H1 (cell line): ENCODE results near the gene MCCD1. TPM values are rescaled to one million over a fixed set of nuclear protein-coding genes. Genes with fewer than 3 reads are reported as not detected.

Source experiments
- CTCF ChIA-PET: fragments of 300-600 bp; sonication (Branson Sonifier 250); formaldehyde crosslinking; loops from one replicate; lab custom pipeline; 2021; ENCODE audit not compliant: partially characterized antibody; lab: Charles Lee
- POLR2A ChIA-PET: fragments of 300-600 bp; sonication (Branson Sonifier 250); formaldehyde crosslinking; loops from one replicate; lab custom pipeline; 2021; ENCODE audit warnings: inconsistent platforms; ENCODE audit not compliant: partially characterized antibody; lab: Charles Lee
- DNase-seq, 2 experiments: peaks; one replicate each; pipeline versions ENCODE4 v3.0.0 to v3.0.0-alpha.2; 2010 to 2022; ENCODE audit warnings: low spot score in 2 of 2, low read depth in 1 of 2, mixed read lengths in 1 of 2
- FAIRE-seq: peaks from 2 replicates; lab custom pipeline; 2011; peaks lifted over from hg19 to GRCh38; lab: Jason Lieb, UNC
- H2AFZ ChIP-seq: 2 replicates; pipeline ENCODE4 v1.8.1; 2012; ENCODE audit warnings: low read length, inconsistent platforms
- H2AK5ac ChIP-seq: 2 replicates; pipeline ENCODE4 v1.6.1; 2013; ENCODE audit warnings: low read depth, low read length
- H2BK120ac ChIP-seq: replicated peaks from 2 replicates; pipeline ENCODE3; 2013; ENCODE audit warnings: low read depth, low read length, inconsistent platforms
- H2BK12ac ChIP-seq: 2 replicates; pipeline ENCODE4 v1.6.1; 2013; ENCODE audit warnings: low read depth, low read length
- H2BK15ac ChIP-seq: 2 replicates; pipeline ENCODE4 v1.6.1; 2013; ENCODE audit warnings: low read length
- H2BK20ac ChIP-seq: 2 replicates; pipeline ENCODE4 v1.6.1; 2013; ENCODE audit warnings: low read length
- H2BK5ac ChIP-seq: 2 replicates; pipeline ENCODE4 v1.6.1; 2013; ENCODE audit warnings: low read depth, low read length
- H3K14ac ChIP-seq: 2 replicates; pipeline ENCODE4 v1.6.1; 2013; ENCODE audit warnings: inconsistent platforms; ENCODE audit not compliant: insufficient read length
- H3K18ac ChIP-seq: 2 replicates; pipeline ENCODE4 v1.6.1; 2013; ENCODE audit warnings: low read length; ENCODE audit errors: extremely low read depth
- H3K23ac ChIP-seq: 2 replicates; pipeline ENCODE4 v1.6.1; 2013; ENCODE audit warnings: inconsistent platforms; ENCODE audit not compliant: insufficient read length
- H3K23me2 ChIP-seq: 2 replicates; pipeline ENCODE4 v1.6.1; 2013; ENCODE audit warnings: low read depth, low read length
- H3K27ac ChIP-seq: 2 replicates; pipeline ENCODE4 v1.6.1; 2011; ENCODE audit warnings: low read depth, low read length, inconsistent platforms
- H3K27me3 ChIP-seq, 4 experiments: replicated peaks in 1 of 4; 1 replicate in 1 of 4; 2 replicates in 3 of 4; pipeline versions ENCODE4 v1.6.1 to v1.8.1; 2011 to 2013; ENCODE audit warnings: low read length in 3 of 4, mild to moderate bottlenecking in 3 of 4, inconsistent platforms in 2 of 4, mixed read lengths in 2 of 4, moderate library complexity in 1 of 4; ENCODE audit not compliant: control insufficient read depth in 3 of 4, insufficient read depth in 3 of 4; ENCODE audit errors: extremely low read depth in 1 of 4
- H3K36me3 ChIP-seq, 4 experiments: 2 replicates each; pipeline versions ENCODE4 v1.6.1 to v1.8.1; 2011 to 2013; ENCODE audit warnings: mild to moderate bottlenecking in 4 of 4, low read length in 3 of 4, moderate library complexity in 2 of 4, control low read depth in 1 of 4, inconsistent platforms in 1 of 4; ENCODE audit not compliant: insufficient read depth in 4 of 4, control insufficient read depth in 2 of 4
- H3K4ac ChIP-seq: replicated peaks from 2 replicates; pipeline ENCODE3; 2013; ENCODE audit warnings: low read length, low read depth, mixed read lengths, inconsistent platforms; ENCODE audit not compliant: insufficient read length
- H3K4me1 ChIP-seq, 4 experiments: replicated peaks in 1 of 4; 1 replicate in 1 of 4; 2 replicates in 3 of 4; pipeline versions ENCODE4 v1.6.1 to v1.8.1; 2011 to 2013; ENCODE audit warnings: low read length in 3 of 4, inconsistent platforms in 2 of 4, mixed read lengths in 1 of 4; ENCODE audit not compliant: insufficient read depth in 4 of 4, control insufficient read depth in 3 of 4
- H3K4me2 ChIP-seq, 2 experiments: 2 replicates each; pipeline versions ENCODE4 v1.6.1 to v1.8.1; 2011 to 2013; ENCODE audit warnings: low read depth in 2 of 2, low read length in 2 of 2, control low read depth in 1 of 2, inconsistent platforms in 1 of 2, mild to moderate bottlenecking in 1 of 2; ENCODE audit not compliant: insufficient read depth in 1 of 2
- H3K4me3 ChIP-seq, 4 experiments: fragments of 200-600, 300-600 bp in 1 of 4; sonication (generic), shearing (Covaris generic), sonication (Bioruptor Twin) in 1 of 4; 2 replicates each; pipeline versions ENCODE4 v1.5.1 to v1.8.1; 2011 to 2016; ENCODE audit warnings: low read length in 4 of 4, low read depth in 3 of 4, control low read depth in 2 of 4, inconsistent platforms in 2 of 4, mild to moderate bottlenecking in 2 of 4, mixed read lengths in 1 of 4, moderate library complexity in 1 of 4; ENCODE audit not compliant: insufficient read depth in 2 of 4; ENCODE audit errors: extremely low read depth in 1 of 4
- H3K56ac ChIP-seq: replicated peaks from 2 replicates; pipeline ENCODE3; 2013; ENCODE audit warnings: low read depth, mild to moderate bottlenecking, mixed read lengths, low read length, inconsistent platforms; ENCODE audit not compliant: insufficient read length
- H3K79me1 ChIP-seq: 2 replicates; pipeline ENCODE4 v1.6.1; 2013; ENCODE audit warnings: low read depth, low read length, control low read depth
- H3K79me2 ChIP-seq, 2 experiments: 2 replicates each; pipeline versions ENCODE4 v1.6.1 to v1.8.1; 2012 to 2013; ENCODE audit warnings: low read length in 2 of 2, mild to moderate bottlenecking in 2 of 2, inconsistent platforms in 1 of 2; ENCODE audit not compliant: insufficient read depth in 2 of 2, control insufficient read depth in 1 of 2
- H3K9ac ChIP-seq, 4 experiments: replicated peaks in 1 of 4; 1 replicate in 1 of 4; 2 replicates in 3 of 4; pipeline versions ENCODE4 v1.6.1 to v1.8.1; 2011 to 2013; ENCODE audit warnings: low read depth in 3 of 4, low read length in 3 of 4, control low read depth in 2 of 4, mild to moderate bottlenecking in 2 of 4, moderate library complexity in 2 of 4, inconsistent platforms in 1 of 4; ENCODE audit errors: extremely low read depth in 1 of 4
- H3K9me3 ChIP-seq, 2 experiments: 2 replicates each; pipeline versions ENCODE4 v1.6.1 to v1.8.1; 2012 to 2013; ENCODE audit warnings: mild to moderate bottlenecking in 2 of 2, moderate library complexity in 2 of 2, control low read depth in 1 of 2, inconsistent platforms in 1 of 2, low read depth in 1 of 2, low read length in 1 of 2, mixed read lengths in 1 of 2; ENCODE audit not compliant: insufficient read depth in 2 of 2
- H4K20me1 ChIP-seq, 2 experiments: replicated peaks in 1 of 2; 2 replicates each; pipeline versions ENCODE3 to v1.8.1; 2011 to 2013; ENCODE audit warnings: inconsistent platforms in 2 of 2, low read length in 2 of 2, mild to moderate bottlenecking in 1 of 2; ENCODE audit not compliant: insufficient read depth in 2 of 2, control insufficient read depth in 1 of 2
- H4K5ac ChIP-seq: 2 replicates; pipeline ENCODE4 v1.6.1; 2013; ENCODE audit warnings: low read length, low read depth, mixed read lengths, inconsistent platforms; ENCODE audit not compliant: insufficient read length
- H4K8ac ChIP-seq: 2 replicates; pipeline ENCODE4 v1.8.0; 2013; ENCODE audit warnings: mild to moderate bottlenecking, moderate library complexity, low read length, inconsistent platforms; ENCODE audit not compliant: insufficient read depth; ENCODE audit errors: extremely low read depth
- H4K91ac ChIP-seq: replicated peaks from 2 replicates; pipeline ENCODE3; 2013; ENCODE audit warnings: low read length, mixed read lengths, inconsistent platforms; ENCODE audit not compliant: insufficient read length
- WGBS, 2 experiments: shearing (Covaris generic) in 1 of 2; methylation state at CpG; one replicate each; pipeline versions ENCODE4 v1.1.6 to v1.1.7; 2013 to 2015; ENCODE audit warnings: low lambda C conversion rate in 2 of 2, mixed read lengths in 2 of 2, inconsistent platforms in 1 of 2, low coverage in 1 of 2, missing lambda C conversion rate in 1 of 2; ENCODE audit not compliant: insufficient replicate concordance in 2 of 2, insufficient coverage in 1 of 2, insufficient read length in 1 of 2; ENCODE audit errors: extremely low coverage in 1 of 2, missing lambda C conversion rate in 1 of 2; 5-methylcytosine and 5-hydroxymethylcytosine counted together
- polyA plus RNA-seq, 7 experiments: library from polyadenylated mRNA; depleted of rRNA in 3 of 7; stranded (reverse) in 5 of 7; unstranded in 2 of 7; fragments of >200 nt in 5 of 7; fragments of 200-250 nt in 2 of 7; gene quantifications; 1 replicate in 5 of 7; 2 replicates in 1 of 7; 4 replicates in 1 of 7; pipeline versions ENCODE4 v1.2.1 to v1.2.3, GENCODE V29; 2011 to 2013; ENCODE audit warnings: missing spikeins in 2 of 7, mixed read lengths in 2 of 7
- total RNA-seq: library from RNA; stranded (reverse); fragmentation: NEBNext Ultra II Directional; extraction: Animal tissue kit (Norgen Biotek cat#: 25700); gene quantifications from 2 replicates; pipeline ENCODE4 v1.2.1, GENCODE V29; 2021

Gene MCCD1
- total and polyA plus RNA-seq, 2 of the 8 experiments (the other 6 are each of a cell fraction or from before 2014, with no cell fraction given): not detected

- 83% methylated on average over 3 of the region's 3 CpGs; no CpG with 5 or more reads in 1 of the 2 experiments for WGBS, 2 experiments
- no peak for DNase-seq
- no peak overlapping the region for H2BK120ac ChIP-seq
- H3K27me3 ChIP-seq: no peaks in the 10 kb centered on the region
- CTCF ChIA-PET: interaction anchor here (0.6 kb wide), 1 partner anchor 9 kb away, joined by 3 read pairs; no protein-coding TSS in a partner anchor
- no peaks in the 10 kb centered on the region for H3K36me3 ChIP-seq
- H3K27ac ChIP-seq: no peak overlapping the region
- H4K5ac ChIP-seq: no peak overlapping the region
- FAIRE-seq: no peak
- POLR2A ChIA-PET: interaction anchor here (0.9 to 18.4 kb wide), 3 partner anchors 10 to 101 kb away, joined by 3 to 428 read pairs (median 16); partner anchors contain the start of genes ATP6V1G2, DDX39B and NFKBIL1
- H3K79me1 ChIP-seq: no peaks in the 10 kb centered on the region
- no peak overlapping the region for H3K56ac ChIP-seq
- no peak overlapping the region for H4K8ac ChIP-seq
- no peaks in the 10 kb centered on the region for H4K20me1 ChIP-seq
- H3K18ac ChIP-seq: no peak overlapping the region
- no peak overlapping the region for H3K4ac ChIP-seq
- no peak overlapping the region for H2BK20ac ChIP-seq
- H3K9me3 ChIP-seq: no peaks in the 10 kb centered on the region
- no peak overlapping the region for H3K4me2 ChIP-seq
- H3K23me2 ChIP-seq: no peaks in the 10 kb centered on the region
- no peak overlapping the region for H2AFZ ChIP-seq
- H3K4me3 ChIP-seq: no peak overlapping the region
- no peaks in the 10 kb centered on the region for H3K79me2 ChIP-seq
- no peak overlapping the region for H2BK5ac ChIP-seq
- H2AK5ac ChIP-seq: no peak overlapping the region
- no peak overlapping the region for H2BK12ac ChIP-seq
- H3K4me1 ChIP-seq: no peaks in the 10 kb centered on the region
- no peak overlapping the region for H3K23ac ChIP-seq
- H2BK15ac ChIP-seq: no peak overlapping the region
- no peak overlapping the region for H3K9ac ChIP-seq
- H4K91ac ChIP-seq: no peak overlapping the region
- H3K14ac ChIP-seq: no peak overlapping the region
These were observed 6.9 kb upstream of the MCCD1 start for GRCh38 chr6:31521835-31522234.
